Endothelial cell (in vitro differentiated cells): ENCODE results near the gene GOLGA2. TPM values are rescaled to one million over a fixed set of nuclear protein-coding genes. Genes with fewer than 3 reads are reported as not detected.

Experiments
- DNase-seq: peaks from one replicate; pipeline ENCODE4 v3.0.0; 2021; ENCODE audit warnings: low spot score
- H3K27ac Mint-ChIP-seq: one replicate; pipeline ENCODE4 v1.8.0; 2021; ENCODE audit warnings: mixed read lengths, inconsistent platforms; ENCODE audit not compliant: unreplicated experiment
- H3K27me3 Mint-ChIP-seq: one replicate; pipeline ENCODE4 v1.8.0; 2021; ENCODE audit warnings: mild to moderate bottlenecking, moderate library complexity, mixed read lengths, inconsistent platforms; ENCODE audit not compliant: unreplicated experiment
- H3K36me3 Mint-ChIP-seq: one replicate; pipeline ENCODE4 v1.8.0; 2021; ENCODE audit warnings: mild to moderate bottlenecking, low read depth, mixed read lengths, inconsistent platforms; ENCODE audit not compliant: unreplicated experiment
- H3K4me1 Mint-ChIP-seq: one replicate; pipeline ENCODE4 v1.8.0; 2021; ENCODE audit warnings: mild to moderate bottlenecking, mixed read lengths, inconsistent platforms; ENCODE audit not compliant: unreplicated experiment
- H3K4me3 Mint-ChIP-seq: one replicate; pipeline ENCODE4 v1.8.0; 2021; ENCODE audit warnings: mild to moderate bottlenecking, mixed read lengths, inconsistent platforms; ENCODE audit not compliant: unreplicated experiment
- H3K9me3 Mint-ChIP-seq: one replicate; pipeline ENCODE4 v1.8.0; 2021; ENCODE audit warnings: mixed read lengths, inconsistent platforms; ENCODE audit not compliant: unreplicated experiment
- CTCF ChIP-seq: fragments of 200-600 bp; sonication (generic); IDR thresholded peaks from one replicate; pipeline ENCODE4 v1.5.0; 2021; ENCODE audit warnings: antibody characterized with exemption; ENCODE audit not compliant: unreplicated experiment
- total RNA-seq: library from RNA; stranded (reverse); fragmentation: NEBNext Ultra II Directional; extraction: Animal tissue kit (Norgen Biotek cat#: 25700); gene quantifications from one replicate; pipeline ENCODE4 v1.2.1, GENCODE V29; 2021; ENCODE audit not compliant: unreplicated experiment

GOLGA2 gene
- total RNA-seq, 1 donor from 2014 or later = 69.4 TPM

DNA sequence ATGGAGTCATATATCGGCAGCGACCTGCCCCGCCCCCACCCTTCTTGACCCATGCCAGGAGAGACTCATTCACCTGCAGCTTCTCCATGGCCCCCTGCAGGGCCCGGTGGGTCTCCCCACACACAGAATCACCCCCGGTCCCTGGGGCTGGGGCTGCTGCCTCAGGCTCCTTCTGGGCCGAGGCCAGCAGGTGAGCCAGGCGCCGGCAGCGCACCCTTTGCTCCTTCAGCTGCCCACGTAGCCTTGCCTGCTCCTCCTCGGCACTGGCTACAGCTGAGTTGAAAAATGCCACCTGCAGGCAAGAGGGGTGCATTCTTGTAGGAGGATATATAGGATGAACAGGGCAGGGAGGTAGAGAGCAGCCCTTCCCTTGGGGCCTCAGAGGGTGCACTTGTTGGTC lies 17.9 kb downstream of the GOLGA2 start:
- Mint-ChIP-seq H3K36me3 (peaks cover 40% of the 10 kb centered on the region), H3K9me3 (no peaks in the 10 kb centered on the region), H3K27ac (no peak overlapping the region), H3K4me1 (no peaks in the 10 kb centered on the region), H3K4me3 (peak overlapping the region; percentile 26), H3K27me3 (peaks cover 2% of the 10 kb centered on the region)
- no peak for DNase-seq
- no peak for TF ChIP-seq CTCF

GRCh38 chr9:128257086-128257825 lies 18.6 kb downstream of the GOLGA2 start:
- TF ChIP-seq CTCF = no peak
- Mint-ChIP-seq H3K4me3 (peak overlapping the region; percentile 26), H3K27ac (no peak overlapping the region), H3K36me3 (peaks cover 36% of the 10 kb centered on the region), H3K4me1 (peaks cover 3% of the 10 kb centered on the region), H3K27me3 (peaks cover 2% of the 10 kb centered on the region), H3K9me3 (no peaks in the 10 kb centered on the region)
- no peak for DNase-seq

DNA sequence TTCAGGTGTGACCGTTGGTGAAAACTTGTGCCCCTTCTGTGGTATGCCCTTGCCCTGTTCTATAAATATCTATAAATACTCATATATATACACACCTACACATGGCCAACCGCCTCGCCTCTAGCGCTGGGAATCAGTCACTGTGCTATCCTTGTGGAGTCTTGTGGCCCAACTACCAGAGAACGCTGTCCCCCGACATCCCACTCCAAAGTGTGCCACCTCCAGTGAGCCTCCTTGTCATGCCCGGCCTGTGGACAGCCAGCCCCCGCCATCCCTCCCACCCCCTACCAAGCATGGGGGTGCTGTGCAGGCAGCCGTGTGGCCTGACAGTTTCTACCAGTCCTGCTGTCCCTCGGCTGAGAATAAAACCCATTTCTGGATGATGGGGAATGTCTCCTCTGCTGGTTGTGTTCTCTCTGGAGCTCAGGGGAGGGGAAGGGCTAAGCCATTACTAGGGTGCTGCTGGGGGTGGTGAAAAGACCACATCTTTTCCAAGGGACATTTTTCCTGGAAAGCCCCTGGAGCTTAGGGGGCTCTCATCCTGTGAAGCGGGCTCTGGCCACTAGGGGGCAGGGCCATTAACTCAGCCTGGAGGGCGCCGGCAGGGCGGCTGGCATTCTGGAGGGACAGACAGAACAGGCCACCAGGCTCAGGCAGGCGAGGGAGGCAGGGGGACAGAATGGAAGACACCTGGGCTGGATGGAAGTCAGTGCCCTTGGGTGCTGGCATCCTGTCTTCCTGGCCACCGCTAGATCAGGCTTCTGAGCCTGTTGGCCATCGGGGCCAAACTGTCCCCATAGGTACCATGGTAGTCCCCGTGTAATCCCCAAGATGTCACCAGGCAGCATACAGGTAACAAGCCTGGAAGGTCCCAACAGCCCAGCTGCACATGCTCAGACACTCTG lies 20.7 kb downstream of the GOLGA2 start:
- no peak overlapping the region for H3K27ac Mint-ChIP-seq
- H3K4me1 Mint-ChIP-seq = peaks cover 15% of the 10 kb centered on the region
- no peaks in the 10 kb centered on the region for H3K9me3 Mint-ChIP-seq
- H3K36me3 Mint-ChIP-seq = peaks cover 24% of the 10 kb centered on the region
- H3K27me3 Mint-ChIP-seq = peaks cover 5% of the 10 kb centered on the region
- peak overlapping the region; percentile 65 for H3K4me3 Mint-ChIP-seq
- peak; percentile 81 for DNase-seq
- TF ChIP-seq CTCF = peak; percentile 93

- TF ChIP-seq CTCF = no peak
- no peak for DNase-seq
- Mint-ChIP-seq H3K4me3 (peak overlapping the region; percentile 65), H3K36me3 (peaks cover 20% of the 10 kb centered on the region), H3K27me3 (peaks cover 8% of the 10 kb centered on the region), H3K9me3 (no peaks in the 10 kb centered on the region), H3K27ac (no peak overlapping the region), H3K4me1 (peaks cover 15% of the 10 kb centered on the region)
Observed at GRCh38 chr9:128254362-128254761, 21.4 kb downstream of the GOLGA2 start.

DNA sequence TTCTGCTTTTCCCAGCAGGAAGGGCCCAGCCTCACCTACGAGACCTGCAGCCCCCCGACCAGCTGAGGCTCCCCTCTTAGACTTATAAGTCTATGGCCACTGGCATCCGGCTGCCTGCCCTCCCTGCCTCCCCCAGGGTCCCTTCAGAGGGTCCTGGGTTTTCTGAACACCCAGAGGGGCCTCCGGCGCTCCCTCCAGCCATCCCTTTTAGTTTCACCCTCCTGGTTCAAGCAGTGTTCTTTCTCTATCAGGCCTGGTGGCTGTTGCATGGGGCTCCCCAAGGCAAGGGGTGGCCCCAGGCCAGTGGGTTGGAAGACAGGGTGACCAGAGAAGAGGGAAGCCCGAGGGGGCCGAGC lies 21.8 kb downstream of the GOLGA2 start:
- Mint-ChIP-seq H3K9me3 (no peaks in the 10 kb centered on the region), H3K4me1 (peaks cover 15% of the 10 kb centered on the region), H3K36me3 (peaks cover 16% of the 10 kb centered on the region), H3K27ac (no peak overlapping the region), H3K4me3 (no peak overlapping the region), H3K27me3 (peaks cover 8% of the 10 kb centered on the region)
- TF ChIP-seq CTCF = no peak
- DNase-seq = no peak
